Stimulated activated CD4-positive, alpha-beta T cell treated with anti-CD3 and anti-CD28 coated beads, Interleukin-4, amount 100 ng/mL, for 4 hours (primary cell): Measurements from ENCODE around the gene AP5B1.

Source experiments
- DNase-seq, 2 experiments: peaks; one replicate each; pipeline ENCODE4 v3.0.0-alpha.2; 2020

The AP5B1 gene

DNA sequence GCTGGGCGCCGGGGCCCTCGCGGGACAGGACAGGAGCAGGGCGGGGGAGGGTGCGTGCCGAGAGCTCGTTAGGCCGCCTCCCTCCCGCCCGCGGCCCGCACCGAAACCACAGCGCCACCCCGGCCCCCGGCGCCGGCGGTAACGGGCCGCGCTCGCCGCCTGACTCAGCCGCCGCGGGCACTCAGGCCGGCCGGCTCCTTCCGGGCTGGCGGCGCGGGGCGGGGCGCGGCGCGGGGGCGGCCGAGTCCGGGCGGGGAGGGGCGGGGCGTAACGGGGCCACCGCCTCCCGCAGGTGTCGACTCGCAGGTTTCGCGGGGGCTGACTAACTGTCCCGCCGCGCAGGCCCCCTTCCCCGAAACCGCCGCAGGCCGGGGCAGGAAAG lies at the start of gene AP5B1:
TSS of gene AP5B1 (minus strand) at position 207 of the 382 bp plus-strand sequence. CDS start 385 bp downstream, outside the sequence.
- DNase-seq: peak; percentile 73 to 77

- no peak for DNase-seq
These were observed 48.7 kb upstream of the AP5B1 start for GRCh38 chr11:65829459-65829858.

- DNase-seq: no peak
These were observed 46.4 kb upstream of the AP5B1 start for GRCh38 chr11:65826984-65827735.

DNA sequence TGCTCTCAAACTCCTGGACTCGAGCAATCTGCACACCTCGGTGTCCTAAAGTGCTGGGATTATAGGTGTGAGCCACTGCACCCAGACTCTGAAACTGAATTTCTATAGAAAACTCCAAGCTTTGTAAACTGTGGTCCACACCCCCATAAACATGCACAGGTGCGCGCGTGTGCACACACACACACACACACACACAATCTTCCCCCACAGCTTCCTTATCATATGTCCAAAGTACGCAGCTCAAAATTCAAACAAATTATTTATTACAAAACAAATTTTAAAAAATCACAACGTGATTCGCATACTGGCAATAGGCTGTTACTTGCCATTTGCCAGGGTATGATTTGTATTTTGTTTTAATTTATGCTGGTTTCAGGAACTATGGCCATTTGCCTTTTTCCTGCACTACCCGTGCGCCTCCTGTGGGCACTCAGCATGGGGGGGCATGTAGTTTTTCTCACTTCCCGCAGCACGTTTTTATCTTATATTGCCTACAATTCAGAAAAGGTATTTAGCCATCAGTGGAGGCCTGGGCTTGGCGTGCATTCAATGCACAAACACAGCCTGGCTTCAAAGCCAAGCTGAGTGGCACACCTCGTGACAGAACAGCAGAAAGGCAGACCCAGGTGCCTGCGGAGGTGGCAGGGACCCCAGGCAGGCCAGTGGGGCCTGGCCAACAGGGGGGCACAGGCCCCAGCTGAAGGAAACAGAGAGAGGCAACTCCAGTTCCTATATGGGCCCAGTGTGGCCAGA lies 42.2 kb upstream of the AP5B1 start:
- no peak for DNase-seq

GRCh38 chr11:65821107-65821506 lies 40.3 kb upstream of the AP5B1 start:
- DNase-seq: no peak

DNA sequence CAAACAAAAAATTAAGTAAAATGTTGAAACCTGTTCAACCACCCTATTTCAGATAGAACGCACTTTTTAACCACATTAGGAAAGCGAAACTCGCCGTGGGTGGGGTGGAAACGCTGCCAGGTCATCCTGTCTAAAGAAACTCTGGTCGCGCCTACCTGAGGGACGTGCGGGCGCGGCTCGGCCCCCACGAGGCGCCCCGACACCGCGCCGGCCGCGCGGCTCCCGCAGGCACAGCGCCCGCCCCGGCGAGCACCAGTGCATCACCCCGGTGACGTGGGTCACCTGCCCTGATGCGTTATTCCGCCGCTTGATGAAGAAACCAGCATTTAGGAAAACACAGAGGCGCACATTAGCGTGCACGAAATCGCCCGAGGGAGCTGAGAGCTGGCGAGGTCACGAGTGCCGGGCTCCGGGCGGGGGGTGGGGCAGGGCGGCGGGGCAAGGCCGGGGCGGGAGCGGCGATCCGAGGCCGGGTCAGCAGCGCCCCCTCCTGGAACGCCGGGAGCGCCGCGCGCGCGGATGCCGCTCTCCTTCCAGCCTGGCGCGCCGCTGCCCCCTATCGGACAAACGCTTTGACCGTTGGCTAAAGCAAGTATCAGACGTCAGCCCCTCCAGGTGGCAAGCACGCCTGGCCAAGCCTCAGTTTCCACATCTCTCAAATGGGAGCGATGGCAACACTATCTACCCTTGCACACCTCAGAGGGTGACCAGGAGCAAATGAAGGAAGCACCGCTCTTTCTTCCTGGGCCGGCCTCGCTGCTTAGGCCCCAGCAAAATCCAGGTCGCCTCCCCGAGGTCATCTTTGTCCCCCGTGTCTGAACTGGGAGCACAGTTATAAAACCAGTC lies 37.3 kb upstream of the AP5B1 start:
- peak; percentile 86 to 97 for DNase-seq

DNA sequence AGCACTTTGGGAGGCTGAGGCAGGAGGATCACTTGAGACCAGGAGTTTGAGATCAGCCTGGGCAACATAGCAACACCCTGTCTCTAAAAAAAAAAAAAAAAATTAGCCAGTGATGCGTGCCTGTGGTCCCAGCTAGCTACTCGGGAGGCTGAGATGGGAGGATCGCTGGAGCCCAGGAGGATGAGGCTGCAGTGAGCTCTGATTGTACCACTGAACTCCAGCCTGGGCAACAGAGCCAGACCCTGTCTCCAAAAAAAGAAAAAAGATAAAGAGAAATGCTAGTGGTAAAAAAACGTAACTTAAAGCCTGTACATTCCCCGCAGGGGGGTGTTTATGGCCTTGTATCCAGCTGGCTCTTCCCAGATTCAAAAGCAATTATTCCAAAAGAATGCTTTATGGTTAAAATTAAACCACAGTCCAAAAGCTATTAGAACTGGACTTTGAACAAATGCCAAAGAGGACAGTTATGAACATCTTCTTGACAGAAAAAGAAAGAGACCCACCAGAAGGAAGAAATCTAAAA lies 36.6 kb upstream of the AP5B1 start:
- no peak for DNase-seq

GRCh38 chr11:65816696-65817095 lies 35.9 kb upstream of the AP5B1 start:
- no peak for DNase-seq

DNA sequence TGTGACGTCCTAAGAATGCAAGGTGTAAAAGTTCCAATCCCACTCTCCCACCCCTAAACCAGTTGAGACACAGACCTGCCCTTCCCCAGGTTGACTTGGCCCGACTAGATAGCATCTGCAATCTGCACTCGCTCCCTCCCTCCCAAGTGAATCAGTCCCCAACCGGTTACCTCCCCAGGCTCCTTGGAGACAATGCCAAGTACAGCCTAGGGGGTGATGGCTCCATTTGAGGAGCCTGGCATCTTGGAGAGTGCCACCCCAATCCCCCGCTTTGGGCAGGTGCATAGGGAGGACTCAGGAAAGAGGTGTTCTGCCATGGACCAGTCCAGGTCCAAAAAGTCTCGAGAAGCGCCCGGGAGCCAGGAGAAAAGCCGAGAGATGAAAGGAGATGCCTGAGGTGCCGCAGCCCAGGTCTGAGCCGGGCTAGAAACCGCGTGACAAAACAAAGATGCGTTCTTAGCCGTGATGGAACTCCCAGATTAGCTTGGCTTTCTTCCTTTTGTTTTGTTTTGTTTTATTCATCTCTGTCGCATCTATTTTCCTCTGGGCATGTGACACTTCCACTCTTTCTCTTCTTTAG lies 34.3 kb upstream of the AP5B1 start:
- no peak for DNase-seq

- no peak for DNase-seq
These were observed 33.6 kb upstream of the AP5B1 start for GRCh38 chr11:65814131-65814985.

- DNase-seq: no peak
These were observed 31.1 kb upstream of the AP5B1 start for GRCh38 chr11:65811764-65812475.

DNA sequence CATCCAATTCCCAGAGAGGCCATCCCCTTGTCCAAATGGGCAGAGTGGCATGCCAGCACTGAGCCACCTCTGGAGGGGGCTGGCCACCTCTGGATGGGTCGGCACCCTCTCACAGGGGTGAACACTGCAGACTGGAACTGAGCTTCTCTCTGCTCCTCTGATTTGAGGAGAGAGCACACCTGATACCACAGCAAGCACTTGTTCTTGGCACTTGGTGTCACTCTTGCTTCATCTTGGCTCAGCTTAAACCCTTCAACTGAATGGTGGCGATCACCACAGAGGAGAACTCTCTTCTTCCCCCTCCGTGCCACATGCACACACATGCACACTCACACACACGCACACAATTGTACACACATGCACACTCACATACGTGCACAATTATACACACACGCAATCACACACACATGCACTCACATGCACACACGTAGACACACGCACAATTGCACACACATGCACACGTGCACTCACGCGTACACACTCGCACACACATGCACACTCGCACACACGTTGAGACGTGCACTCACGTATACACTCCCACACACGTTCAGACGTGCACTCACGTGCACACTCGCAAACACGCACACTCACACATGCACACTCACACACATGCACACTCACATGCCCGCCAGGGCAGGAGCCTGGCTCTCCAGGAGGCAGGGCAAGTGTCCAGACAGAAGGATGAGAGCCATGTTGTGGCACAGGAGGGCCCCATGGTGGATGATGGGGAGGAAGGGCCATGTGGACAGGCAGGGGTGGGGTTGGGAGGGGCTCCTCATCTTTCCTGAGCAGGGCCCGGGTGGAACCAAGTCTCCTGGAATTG lies 29.5 kb upstream of the AP5B1 start:
- no peak for DNase-seq

- DNase-seq: no peak
These were observed 28.7 kb upstream of the AP5B1 start for GRCh38 chr11:65809496-65809895.

DNA sequence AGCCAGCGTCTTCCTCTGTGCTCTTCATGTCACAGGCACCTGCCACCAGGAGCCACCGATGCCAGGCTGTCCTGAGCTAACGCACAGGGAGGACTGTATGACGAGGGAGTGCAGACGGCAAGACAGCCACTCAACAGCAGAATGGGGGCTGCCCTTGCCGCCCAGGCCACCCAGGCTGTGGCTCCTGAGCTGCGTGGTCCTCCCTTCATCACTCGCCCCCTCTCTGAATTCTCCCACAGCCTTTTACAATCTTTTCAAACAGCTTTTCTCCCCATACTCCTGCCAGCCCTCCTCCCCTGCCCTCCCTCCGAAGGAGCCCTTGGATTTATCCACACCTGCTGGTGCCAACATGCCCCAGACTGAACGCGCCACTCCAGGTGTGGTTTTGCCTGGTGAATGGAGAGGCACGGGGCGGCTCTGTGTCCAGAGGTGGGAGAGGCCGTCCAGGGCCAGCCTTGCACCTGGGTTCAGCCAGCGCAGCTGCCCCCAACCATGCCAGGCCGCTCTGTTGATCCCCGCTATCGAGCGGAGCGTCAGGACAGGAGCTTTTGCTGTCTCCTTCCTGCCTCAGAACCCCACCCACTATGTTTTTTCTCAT lies 28.1 kb upstream of the AP5B1 start:
- DNase-seq: no peak

DNA sequence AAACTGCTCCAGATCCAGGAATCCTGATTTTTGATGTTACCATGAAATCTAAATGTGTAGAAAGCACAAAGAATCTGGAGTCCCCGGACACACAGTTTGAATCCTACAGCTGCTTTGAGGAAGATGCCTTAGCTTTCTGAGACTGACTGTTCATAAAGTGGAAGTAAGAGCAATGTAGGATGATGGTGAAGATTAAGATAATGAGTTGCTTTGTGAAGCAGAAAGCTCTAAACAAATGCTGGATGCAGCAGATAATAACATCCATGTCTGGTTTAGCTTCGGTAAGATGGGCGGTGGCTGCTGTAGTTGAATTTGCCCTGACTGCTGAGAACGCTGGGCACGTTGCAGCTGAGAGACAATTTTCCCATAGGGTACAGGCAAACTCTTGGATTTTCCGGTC lies 26.2 kb upstream of the AP5B1 start:
- DNase-seq: no peak

- DNase-seq: no peak
These were observed 23.2 kb upstream of the AP5B1 start for GRCh38 chr11:65803797-65804492.

DNA sequence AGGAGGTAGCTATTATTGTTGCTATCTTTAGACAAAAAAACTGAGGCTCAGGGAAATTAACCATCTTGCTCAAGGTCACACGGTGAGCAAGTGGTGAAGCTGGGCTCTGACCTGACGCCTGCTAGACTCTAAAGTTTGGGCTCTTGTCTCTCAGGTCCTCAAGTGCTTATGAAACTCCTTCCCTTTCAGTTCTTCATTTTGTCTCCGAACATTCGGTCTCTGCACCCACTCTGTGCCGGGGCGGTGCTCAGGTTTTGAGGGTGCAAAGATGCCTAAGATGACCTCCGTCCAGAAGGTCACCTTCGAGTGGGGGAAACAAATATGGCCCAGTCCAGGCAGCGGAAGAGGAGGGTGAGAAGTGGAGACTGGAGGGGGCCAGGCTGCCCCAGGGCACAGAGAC lies 22.1 kb upstream of the AP5B1 start:
- DNase-seq: no peak

DNA sequence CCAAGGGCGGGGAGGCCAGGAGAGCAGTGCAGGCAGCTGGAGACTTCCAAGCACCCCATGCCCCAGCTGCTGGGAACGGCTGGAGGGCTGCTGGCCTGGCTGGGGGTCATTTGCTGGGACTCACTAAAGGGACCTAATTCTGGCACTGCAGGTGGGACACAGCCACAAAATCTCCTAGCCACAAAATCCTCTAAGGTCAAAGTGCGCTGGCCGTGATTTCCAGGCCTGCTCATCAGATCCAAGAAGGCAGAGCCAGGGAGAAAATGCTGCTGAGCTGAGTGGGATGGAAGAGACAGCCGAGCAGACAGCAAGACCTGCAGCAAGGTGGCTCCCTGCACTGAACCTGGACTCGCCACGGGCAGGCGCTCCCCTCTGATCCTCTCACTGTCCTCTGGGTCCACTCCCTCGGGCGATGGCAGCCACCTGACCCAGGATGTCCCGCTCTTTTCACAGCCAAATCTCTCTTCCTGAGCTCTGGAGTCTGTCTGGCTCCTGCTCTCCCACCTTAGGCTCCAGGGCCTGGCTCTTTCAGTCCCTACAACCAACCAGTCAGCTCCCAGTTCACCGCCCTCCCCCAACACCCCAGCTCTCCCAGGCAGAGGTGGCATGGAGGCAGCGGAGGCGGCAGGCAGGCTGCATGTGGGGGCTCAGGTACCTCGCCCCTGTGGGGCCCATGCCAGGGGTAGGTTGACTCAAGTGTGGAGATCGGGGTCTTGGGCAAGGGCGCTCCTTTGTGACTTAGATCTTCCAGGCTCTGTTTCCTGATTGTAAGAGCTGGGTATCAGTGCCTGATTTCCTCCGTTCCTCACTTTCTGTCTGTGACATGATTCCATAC lies 20.6 kb upstream of the AP5B1 start:
- no peak for DNase-seq
